Osteoblast (primary cell): ENCODE results near the gene RGS18. TPM values are rescaled to one million over a fixed set of nuclear protein-coding genes. Genes with fewer than 3 reads are reported as not detected.

ENCODE experiments used
- DNase-seq: peaks from one replicate; pipeline ENCODE4 v3.0.0; 2011; ENCODE audit warnings: low spot score, mixed read lengths; ENCODE audit not compliant: insufficient read length; ENCODE audit errors: missing footprints
- H2AFZ ChIP-seq: 2 replicates; pipeline ENCODE4 v1.6.0; 2011; ENCODE audit warnings: mild to moderate bottlenecking, low read length
- H3K27ac ChIP-seq: 2 replicates; pipeline ENCODE4 v1.5.1; 2011; ENCODE audit warnings: mild to moderate bottlenecking, low read depth, low read length, moderate library complexity
- H3K27me3 ChIP-seq: 2 replicates; pipeline ENCODE4 v1.6.0; 2012; ENCODE audit warnings: mild to moderate bottlenecking, control low read depth, inconsistent platforms, low read length, moderate library complexity; ENCODE audit not compliant: insufficient read depth
- H3K36me3 ChIP-seq: 2 replicates; pipeline ENCODE4 v1.5.1; 2011; ENCODE audit warnings: mild to moderate bottlenecking, low read length, control low read depth, moderate library complexity; ENCODE audit not compliant: insufficient read depth
- H3K4me1 ChIP-seq: 2 replicates; pipeline ENCODE4 v1.5.1; 2011; ENCODE audit warnings: mild to moderate bottlenecking, low read length, control low read depth, moderate library complexity; ENCODE audit not compliant: insufficient read depth
- H3K4me2 ChIP-seq: 2 replicates; pipeline ENCODE4 v1.6.0; 2011; ENCODE audit warnings: mild to moderate bottlenecking, low read length; ENCODE audit not compliant: insufficient read depth
- H3K4me3 ChIP-seq: fragments of 200-600 bp; sonication (generic); 3 replicates; pipeline ENCODE4 v1.5.1; 2012; ENCODE audit warnings: mild to moderate bottlenecking, low read length, inconsistent platforms; ENCODE audit not compliant: insufficient read depth
- H3K79me2 ChIP-seq: 2 replicates; pipeline ENCODE4 v1.6.0; 2012; ENCODE audit warnings: mild to moderate bottlenecking, low read length, control low read depth, inconsistent platforms; ENCODE audit not compliant: insufficient read depth
- H3K9me3 ChIP-seq: 2 replicates; pipeline ENCODE4 v1.5.1; 2011; ENCODE audit warnings: low read depth, low read length, control low read depth
- H4K20me1 ChIP-seq: 2 replicates; pipeline ENCODE4 v1.6.0; 2012; ENCODE audit warnings: mild to moderate bottlenecking, low read length, control low read depth; ENCODE audit not compliant: insufficient read depth
- CTCF ChIP-seq: IDR thresholded peaks from 2 replicates; pipeline ENCODE4 v1.5.1; 2011; ENCODE audit warnings: mild to moderate bottlenecking, low read depth, low read length, moderate library complexity; ENCODE audit errors: extremely low read depth
- total RNA-seq: library from RNA; depleted of rRNA; stranded (reverse); fragments of >200 nt; gene quantifications from 2 replicates; pipeline ENCODE4 v1.2.3, GENCODE V29; 2012

RGS18 gene
- total RNA-seq, 1 donor: 0.36 TPM

GRCh38 chr1:192167011-192167410, 8.7 kb downstream of the RGS18 start:
- no peak overlapping the region for H2AFZ ChIP-seq
- H3K27me3 ChIP-seq: no peaks in the 10 kb centered on the region
- no peak overlapping the region for H3K27ac ChIP-seq
- H3K4me3 ChIP-seq: no peak overlapping the region
- no peaks in the 10 kb centered on the region for H3K79me2 ChIP-seq
- no peak for TF ChIP-seq CTCF
- H3K4me1 ChIP-seq: no peaks in the 10 kb centered on the region
- no peaks in the 10 kb centered on the region for H3K9me3 ChIP-seq
- H4K20me1 ChIP-seq: no peaks in the 10 kb centered on the region
- no peaks in the 10 kb centered on the region for H3K36me3 ChIP-seq
- DNase-seq: no peak
- no peak overlapping the region for H3K4me2 ChIP-seq

- no peak overlapping the region for H3K4me2 ChIP-seq
- H4K20me1 ChIP-seq: no peaks in the 10 kb centered on the region
- TF ChIP-seq CTCF: no peak
- H3K36me3 ChIP-seq: no peaks in the 10 kb centered on the region
- no peak overlapping the region for H3K4me3 ChIP-seq
- no peaks in the 10 kb centered on the region for H3K4me1 ChIP-seq
- no peaks in the 10 kb centered on the region for H3K79me2 ChIP-seq
- no peaks in the 10 kb centered on the region for H3K9me3 ChIP-seq
- H2AFZ ChIP-seq: no peak overlapping the region
- H3K27me3 ChIP-seq: no peaks in the 10 kb centered on the region
- H3K27ac ChIP-seq: no peak overlapping the region
- no peak for DNase-seq
These were observed 9.8 kb downstream of the RGS18 start for GRCh38 chr1:192167911-192168700.

GRCh38 chr1:192168964-192169363, 10.7 kb downstream of the RGS18 start:
- no peaks in the 10 kb centered on the region for H3K4me1 ChIP-seq
- H3K9me3 ChIP-seq: no peaks in the 10 kb centered on the region
- no peak overlapping the region for H3K4me3 ChIP-seq
- no peaks in the 10 kb centered on the region for H4K20me1 ChIP-seq
- no peaks in the 10 kb centered on the region for H3K27me3 ChIP-seq
- H3K27ac ChIP-seq: no peak overlapping the region
- no peak overlapping the region for H3K4me2 ChIP-seq
- H2AFZ ChIP-seq: peak overlapping the region; percentile 15
- DNase-seq: no peak
- no peak for TF ChIP-seq CTCF
- no peaks in the 10 kb centered on the region for H3K36me3 ChIP-seq
- H3K79me2 ChIP-seq: no peaks in the 10 kb centered on the region

GRCh38 chr1:192170196-192170984, 12.1 kb downstream of the RGS18 start:
- no peaks in the 10 kb centered on the region for H3K9me3 ChIP-seq
- H3K27me3 ChIP-seq: no peaks in the 10 kb centered on the region
- H3K36me3 ChIP-seq: no peaks in the 10 kb centered on the region
- no peak for TF ChIP-seq CTCF
- no peaks in the 10 kb centered on the region for H3K4me1 ChIP-seq
- no peak overlapping the region for H3K4me3 ChIP-seq
- H3K27ac ChIP-seq: no peak overlapping the region
- no peaks in the 10 kb centered on the region for H4K20me1 ChIP-seq
- H2AFZ ChIP-seq: peak overlapping the region; percentile 85
- H3K79me2 ChIP-seq: no peaks in the 10 kb centered on the region
- no peak for DNase-seq
- peak overlapping the region; percentile 26 for H3K4me2 ChIP-seq
